Muscle of leg (tissue), 11 donors: ENCODE results near the gene PRODH2. TPM values are rescaled to one million over a fixed set of nuclear protein-coding genes. Genes with fewer than 3 reads are reported as not detected.

ENCODE experiments used
- DNase-seq: peaks from one replicate; pipeline ENCODE4 v3.0.0; 2013
- H3K27ac ChIP-seq: one replicate; pipeline ENCODE4 v1.5.1; 2013; ENCODE audit warnings: mild to moderate bottlenecking, low read length, control low read depth
- H3K27me3 ChIP-seq: one replicate; pipeline ENCODE4 v1.6.1; 2013; ENCODE audit warnings: low read length; ENCODE audit not compliant: control insufficient read depth, insufficient read depth
- H3K36me3 ChIP-seq: one replicate; pipeline ENCODE4 v1.6.1; 2013; ENCODE audit warnings: low read length; ENCODE audit not compliant: control insufficient read depth, insufficient read depth
- H3K4me1 ChIP-seq: one replicate; pipeline ENCODE4 v1.6.1; 2013; ENCODE audit warnings: low read length; ENCODE audit not compliant: control insufficient read depth, insufficient read depth
- H3K4me3 ChIP-seq: one replicate; pipeline ENCODE4 v1.5.1; 2013; ENCODE audit warnings: low read length, control low read depth
- H3K9me3 ChIP-seq: replicated peaks from 2 replicates; pipeline ENCODE4 v1.6.1; 2013; ENCODE audit warnings: low read depth, low read length; ENCODE audit not compliant: control insufficient read depth
- WGBS: methylation state at CpG from one replicate; pipeline ENCODE4 v1.1.5; 2013; ENCODE audit warnings: missing lambda C conversion rate; ENCODE audit not compliant: insufficient coverage; 5-methylcytosine and 5-hydroxymethylcytosine counted together
- polyA plus RNA-seq, 8 donors: library from polyadenylated mRNA; unstranded; fragments of 120-200 nt; gene quantifications; one replicate each; pipeline versions ENCODE4 v1.2.1 to v1.2.3, GENCODE V29; 2013; ENCODE audit warnings: inconsistent platforms in 1 of 8, low replicate concordance in 1 of 8; ENCODE audit not compliant: insufficient read length in 8 of 8, insufficient read depth in 1 of 8
- total RNA-seq: library from RNA; stranded (reverse); fragments of 120-200 nt; gene quantifications from one replicate; pipeline ENCODE4 v1.2.4, GENCODE V29; 2013

Gene PRODH2
- total and polyA plus RNA-seq, 9 donors = 0.18 to 0.27 TPM; not detected in 7

DNA sequence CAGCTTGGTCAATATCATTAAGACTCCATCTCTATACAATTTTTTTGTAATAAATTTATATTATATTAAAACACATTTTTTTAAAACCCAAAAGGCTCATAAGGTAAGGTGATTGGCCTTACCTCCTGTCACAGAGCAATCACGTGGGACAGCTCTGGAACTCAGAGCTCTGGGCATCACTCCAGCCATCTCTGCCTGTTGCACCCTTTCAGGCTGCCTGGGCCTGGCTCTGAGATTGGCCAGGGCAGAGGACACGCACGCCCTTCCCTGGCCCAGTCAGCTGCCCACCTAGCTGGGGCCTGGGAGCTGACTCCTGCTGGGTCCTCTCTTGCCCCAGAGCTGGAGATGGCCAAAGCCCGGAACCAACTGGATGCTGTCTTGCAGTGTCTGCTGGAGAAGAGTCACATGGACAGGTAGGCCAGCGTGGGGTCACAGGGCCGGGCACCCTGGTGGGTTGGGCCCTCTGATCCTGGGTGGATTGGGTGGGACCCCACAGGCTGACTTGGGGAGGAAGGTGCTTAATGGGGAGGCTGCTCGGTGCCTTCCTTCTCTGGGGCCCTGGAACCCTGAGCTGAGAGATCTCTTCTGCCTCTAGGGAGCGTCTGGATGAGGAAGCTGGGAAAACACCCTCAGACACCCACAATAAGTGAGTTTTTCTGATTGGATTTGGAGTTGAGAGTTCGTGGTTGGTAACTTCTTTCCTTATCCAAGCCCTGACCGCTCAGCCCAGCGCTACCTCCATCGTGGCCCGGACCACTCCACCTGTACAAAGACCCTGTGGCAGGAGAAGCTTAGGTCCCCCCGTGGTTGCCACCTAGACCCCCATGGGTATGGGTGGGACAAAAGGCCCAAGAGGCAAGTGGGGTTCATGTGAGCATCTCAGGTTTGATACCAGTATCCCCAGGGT lies 60.6 kb downstream of the PRODH2 start:
- no peak overlapping the region for H3K4me3 ChIP-seq
- peaks cover 36% of the 10 kb centered on the region for H3K36me3 ChIP-seq
- H3K9me3 ChIP-seq = no peaks in the 10 kb centered on the region
- no peaks in the 10 kb centered on the region for H3K27me3 ChIP-seq
- H3K27ac ChIP-seq = no peak overlapping the region
- 83% methylated on average over 7 of the region's 14 CpGs for WGBS
- H3K4me1 ChIP-seq = peaks cover 46% of the 10 kb centered on the region
- DNase-seq = no peak

DNA sequence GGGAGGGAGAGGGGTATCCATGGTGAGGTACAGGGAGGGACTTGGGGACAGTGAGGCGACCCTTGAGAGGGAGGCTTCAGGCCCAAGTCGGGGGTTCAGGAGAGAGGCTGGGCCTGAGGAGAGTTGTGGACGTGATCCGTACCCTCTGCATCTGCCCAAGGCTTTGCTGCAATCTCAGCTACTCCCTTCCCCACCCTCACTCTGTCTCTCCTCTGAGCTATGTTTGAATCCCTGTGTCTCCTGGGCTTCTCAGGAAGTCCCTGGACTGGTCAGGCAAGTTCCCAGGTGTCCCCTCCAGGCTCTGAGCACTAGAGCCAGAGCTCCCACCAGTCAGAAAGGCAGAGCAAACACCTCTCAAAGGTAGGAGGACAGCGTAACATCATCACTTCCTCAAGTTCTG lies 62.5 kb downstream of the PRODH2 start:
- no peak for DNase-seq
- H3K27ac ChIP-seq = no peak overlapping the region
- no peaks in the 10 kb centered on the region for H3K9me3 ChIP-seq
- H3K4me1 ChIP-seq = peaks cover 38% of the 10 kb centered on the region
- WGBS = 100% methylated on average over 2 of the region's 5 CpGs
- no peaks in the 10 kb centered on the region for H3K27me3 ChIP-seq
- H3K36me3 ChIP-seq = peaks cover 36% of the 10 kb centered on the region
- no peak overlapping the region for H3K4me3 ChIP-seq

Other genes with a start within 250 kb of the PRODH2 start
- not detected for gene ATP4A, start 249.2 kb downstream of the PRODH2 start, total RNA-seq
- gene ATP4A, start 249.2 kb downstream of the PRODH2 start, polyA plus RNA-seq = under 1 TPM in 1 of 8 donors, not detected in 7; 0.52 TPM
- not detected for gene PMIS2, start 226.7 kb downstream of the PRODH2 start, total RNA-seq
- gene PMIS2, start 226.7 kb downstream of the PRODH2 start, polyA plus RNA-seq = not detected
- gene HAUS5, start 200.1 kb downstream of the PRODH2 start, total RNA-seq = 9.5 TPM
- 10 to 100 TPM in 7 of 8 donors, 1 to 10 TPM in 1; 9.4 to 16.1 (median 12.6) TPM for gene HAUS5, start 200.1 kb downstream of the PRODH2 start, polyA plus RNA-seq
- 32.8 TPM for gene RBM42, start 183.8 kb downstream of the PRODH2 start, total RNA-seq
- 10 to 100 TPM; 44.7 to 55.3 (median 51.5) TPM for gene RBM42, start 183.8 kb downstream of the PRODH2 start, polyA plus RNA-seq
- 1.6 TPM for gene ETV2, start 171.1 kb downstream of the PRODH2 start, total RNA-seq
- 1 to 10 TPM; 1.7 to 4.9 (median 3.2) TPM for gene ETV2, start 171.1 kb downstream of the PRODH2 start, polyA plus RNA-seq
- 582 TPM for gene COX6B1, start 164.5 kb downstream of the PRODH2 start, total RNA-seq
- gene COX6B1, start 164.5 kb downstream of the PRODH2 start, polyA plus RNA-seq = 100 to 1,000 TPM; 263 to 328 (median 300) TPM
- gene UPK1A, start 146.3 kb downstream of the PRODH2 start, total RNA-seq = not detected
- gene UPK1A, start 146.3 kb downstream of the PRODH2 start, polyA plus RNA-seq = 1 to 10 TPM in 1 of 8 donors, under 1 TPM in 2, not detected in 5; 0.17 to 7.7 (median 0.28) TPM
- gene ZBTB32, start 108.3 kb downstream of the PRODH2 start, total RNA-seq = not detected
- gene ZBTB32, start 108.3 kb downstream of the PRODH2 start, polyA plus RNA-seq = under 1 TPM in 6 of 8 donors, not detected in 2; 0.25 to 0.40 (median 0.36) TPM
- gene KMT2B, start 94.8 kb downstream of the PRODH2 start, total RNA-seq = 7.6 TPM
- gene KMT2B, start 94.8 kb downstream of the PRODH2 start, polyA plus RNA-seq = 10 to 100 TPM; 17.3 to 33.7 (median 25.3) TPM
- gene IGFLR1, start 70.4 kb downstream of the PRODH2 start, total RNA-seq = 2.1 TPM
- 1 to 10 TPM; 3.0 to 5.6 (median 3.9) TPM for gene IGFLR1, start 70.4 kb downstream of the PRODH2 start, polyA plus RNA-seq
- 14.6 TPM for gene U2AF1L4, start 67.4 kb downstream of the PRODH2 start, total RNA-seq
- 10 to 100 TPM; 10.6 to 17.6 (median 14.1) TPM for gene U2AF1L4, start 67.4 kb downstream of the PRODH2 start, polyA plus RNA-seq
- 40.2 TPM for gene PSENEN, start 67.2 kb downstream of the PRODH2 start, total RNA-seq
- gene PSENEN, start 67.2 kb downstream of the PRODH2 start, polyA plus RNA-seq = 10 to 100 TPM; 34.1 to 45.1 (median 36.8) TPM
- gene LIN37, start 64.3 kb downstream of the PRODH2 start, total RNA-seq = 10.2 TPM
- gene LIN37, start 64.3 kb downstream of the PRODH2 start, polyA plus RNA-seq = 10 to 100 TPM in 5 of 8 donors, 1 to 10 TPM in 3; 9.2 to 12.8 (median 10.9) TPM
- 46.7 TPM for gene HSPB6, start 55.8 kb downstream of the PRODH2 start, total RNA-seq
- 100 to 1,000 TPM; 236 to 741 (median 528) TPM for gene HSPB6, start 55.8 kb downstream of the PRODH2 start, polyA plus RNA-seq
- 3.9 TPM for gene PROSER3, start 54.7 kb downstream of the PRODH2 start, total RNA-seq
- 10 to 100 TPM in 6 of 8 donors, 1 to 10 TPM in 2; 6.9 to 14.6 (median 11.9) TPM for gene PROSER3, start 54.7 kb downstream of the PRODH2 start, polyA plus RNA-seq
- gene ARHGAP33, start 37.3 kb downstream of the PRODH2 start, total RNA-seq = 3.6 TPM
- 10 to 100 TPM in 7 of 8 donors, 1 to 10 TPM in 1; 8.3 to 28.5 (median 19.4) TPM for gene ARHGAP33, start 37.3 kb downstream of the PRODH2 start, polyA plus RNA-seq
- gene NPHS1, start 39.7 kb upstream of the PRODH2 start, total RNA-seq = 0.09 TPM
- gene NPHS1, start 39.7 kb upstream of the PRODH2 start, polyA plus RNA-seq = under 1 TPM in 7 of 8 donors, not detected in 1; 0.04 to 0.37 (median 0.21) TPM
- gene KIRREL2, start 44.1 kb upstream of the PRODH2 start, total RNA-seq = 0.31 TPM
- 1 to 10 TPM in 1 of 8 donors, under 1 TPM in 7; 0.28 to 1.0 (median 0.58) TPM for gene KIRREL2, start 44.1 kb upstream of the PRODH2 start, polyA plus RNA-seq
- gene APLP1, start 55.7 kb upstream of the PRODH2 start, total RNA-seq = 4.7 TPM
- gene APLP1, start 55.7 kb upstream of the PRODH2 start, polyA plus RNA-seq = 10 to 100 TPM in 3 of 8 donors, 1 to 10 TPM in 5; 4.6 to 10.7 (median 7.5) TPM
- 1.8 TPM for gene NFKBID, start 87.7 kb upstream of the PRODH2 start, total RNA-seq
- gene NFKBID, start 87.7 kb upstream of the PRODH2 start, polyA plus RNA-seq = 1 to 10 TPM in 6 of 8 donors, under 1 TPM in 2; 0.85 to 3.3 (median 1.6) TPM
- 4.0 TPM for gene HCST, start 89.7 kb upstream of the PRODH2 start, total RNA-seq
- gene HCST, start 89.7 kb upstream of the PRODH2 start, polyA plus RNA-seq = 1 to 10 TPM; 3.5 to 7.8 (median 5.6) TPM
- 18.0 TPM for gene TYROBP, start 95.5 kb upstream of the PRODH2 start, total RNA-seq
- gene TYROBP, start 95.5 kb upstream of the PRODH2 start, polyA plus RNA-seq = 10 to 100 TPM; 16.5 to 22.5 (median 18.9) TPM
- 1.8 TPM for gene LRFN3, start 123.5 kb upstream of the PRODH2 start, total RNA-seq
- gene LRFN3, start 123.5 kb upstream of the PRODH2 start, polyA plus RNA-seq = 10 to 100 TPM in 3 of 8 donors, 1 to 10 TPM in 5; 6.3 to 13.9 (median 9.3) TPM
- 18.7 TPM for gene SDHAF1, start 182.3 kb upstream of the PRODH2 start, total RNA-seq
- gene SDHAF1, start 182.3 kb upstream of the PRODH2 start, polyA plus RNA-seq = 10 to 100 TPM; 10.9 to 14.8 (median 12.9) TPM
- 0.18 TPM for gene SYNE4, start 196.0 kb upstream of the PRODH2 start, total RNA-seq
- gene SYNE4, start 196.0 kb upstream of the PRODH2 start, polyA plus RNA-seq = 1 to 10 TPM in 1 of 8 donors, under 1 TPM in 7; 0.11 to 1.2 (median 0.41) TPM
- gene ALKBH6, start 201.4 kb upstream of the PRODH2 start, total RNA-seq = 8.3 TPM
- 10 to 100 TPM in 4 of 8 donors, 1 to 10 TPM in 4; 7.8 to 12.1 (median 9.9) TPM for gene ALKBH6, start 201.4 kb upstream of the PRODH2 start, polyA plus RNA-seq
- gene CLIP3, start 220.0 kb upstream of the PRODH2 start, total RNA-seq = 2.9 TPM
- gene CLIP3, start 220.0 kb upstream of the PRODH2 start, polyA plus RNA-seq = 10 to 100 TPM; 12.2 to 27.6 (median 18.9) TPM
- gene THAP8, start 241.4 kb upstream of the PRODH2 start, total RNA-seq = 4.9 TPM
- gene THAP8, start 241.4 kb upstream of the PRODH2 start, polyA plus RNA-seq = 10 to 100 TPM in 1 of 8 donors, 1 to 10 TPM in 7; 7.9 to 11.3 (median 9.0) TPM
- gene WDR62, start 242.1 kb upstream of the PRODH2 start, total RNA-seq = 2.1 TPM
- 1 to 10 TPM; 3.2 to 4.6 (median 3.6) TPM for gene WDR62, start 242.1 kb upstream of the PRODH2 start, polyA plus RNA-seq